Colonic mucosa (tissue), 4 donors: Measurements from ENCODE around the gene LRRD1. TPM values are rescaled to one million over a fixed set of nuclear protein-coding genes. Genes with fewer than 3 reads are reported as not detected.

ENCODE experiments used
- DNase-seq: peaks from one replicate; pipeline ENCODE4 v3.0.0-alpha.2; 2020
- H3K27ac ChIP-seq: fragments of 200-600 bp; one replicate; pipeline ENCODE4 v1.8.0; 2021
- H3K27me3 ChIP-seq: fragments of 200-600 bp; one replicate; pipeline ENCODE4 v1.8.0; 2021
- H3K36me3 ChIP-seq: fragments of 200-600 bp; one replicate; pipeline ENCODE4 v1.8.0; 2021
- H3K4me1 ChIP-seq: fragments of 200-600 bp; one replicate; pipeline ENCODE4 v1.8.0; 2021; ENCODE audit warnings: mild to moderate bottlenecking
- H3K4me3 ChIP-seq: fragments of 200-600 bp; one replicate; pipeline ENCODE4 v1.8.0; 2021
- H3K9ac ChIP-seq, 2 donors: one replicate each; pipeline ENCODE4 v1.7.0; 2013; ENCODE audit warnings: control low read depth in 2 of 2, low read depth in 2 of 2, low read length in 2 of 2
- H3K9me3 ChIP-seq: fragments of 200-600 bp; one replicate; pipeline ENCODE4 v1.8.0; 2021
- CTCF ChIP-seq: fragments of 200-600 bp; IDR thresholded peaks from one replicate; pipeline ENCODE4 v1.8.0; 2022; ENCODE audit warnings: antibody characterized with exemption, mild to moderate bottlenecking
- intact Hi-C: fragments of 100-400 bp; cut with DNase I; formaldehyde crosslinking; loops from one replicate; pipeline ENCODE4 v1.14.1; 2022
- total RNA-seq, 2 donors: library from RNA; stranded (reverse); fragmentation: NEBNext Ultra II Directional in 1 of 2; extraction: Animal tissue kit (Norgen Biotek cat#: 25700) in 1 of 2; gene quantifications; one replicate each; pipeline ENCODE4 v1.2.1, GENCODE V29; 2021
- donor health status: healthy.
- donor health status: DM: no; HTN: no; CAD: no.
- donor health status: DM: no; HTN: no; CAD: no.

LRRD1 gene
- total RNA-seq, 2 donors from 2014 or later, result not detected

GRCh38 chr7:92121681-92122080, 57.3 kb downstream of the LRRD1 start:
- no peak overlapping the region for H3K27ac ChIP-seq
- no peak for TF ChIP-seq CTCF

GRCh38 chr7:92119213-92119759, 59.7 kb downstream of the LRRD1 start:
- Histone ChIP-seq H3K27me3 (no peaks in the 10 kb centered on the region), H3K9ac (no peak overlapping the region), H3K4me3 (no peak overlapping the region), H3K27ac (no peak overlapping the region), H3K9me3 (no peaks in the 10 kb centered on the region), H3K36me3 (no peaks in the 10 kb centered on the region), H3K4me1 (no peaks in the 10 kb centered on the region)
- intact Hi-C loops, result no loop called here
- DNase-seq, result no peak
- TF ChIP-seq CTCF, result no peak

More at GRCh38 chr7:92121681-92122080, 57.3 kb downstream of the LRRD1 start:
- Histone ChIP-seq H3K9me3 (no peaks in the 10 kb centered on the region), H3K9ac (no peak overlapping the region), H3K27me3 (no peaks in the 10 kb centered on the region), H3K4me3 (no peak overlapping the region), H3K36me3 (no peaks in the 10 kb centered on the region), H3K4me1 (no peaks in the 10 kb centered on the region)
- DNase-seq, result no peak
- intact Hi-C loops, result no loop called here

GRCh38 chr7:92116949-92117348, 62.0 kb downstream of the LRRD1 start:
- no peak for TF ChIP-seq CTCF
- Histone ChIP-seq H3K4me1 (no peaks in the 10 kb centered on the region), H3K9ac (no peak overlapping the region), H3K9me3 (no peaks in the 10 kb centered on the region), H3K27ac (no peak overlapping the region), H3K4me3 (no peak overlapping the region), H3K36me3 (no peaks in the 10 kb centered on the region), H3K27me3 (no peaks in the 10 kb centered on the region)
- intact Hi-C loops, result no loop called here
- DNase-seq, result no peak

GRCh38 chr7:92115821-92116220, 63.1 kb downstream of the LRRD1 start:
- H3K27me3 ChIP-seq, result no peaks in the 10 kb centered on the region
- H3K4me3 ChIP-seq, result no peak overlapping the region
- H3K4me1 ChIP-seq, result no peaks in the 10 kb centered on the region
- no peak overlapping the region for H3K9ac ChIP-seq
- H3K9me3 ChIP-seq, result no peaks in the 10 kb centered on the region
- TF ChIP-seq CTCF, result no peak
- no peak overlapping the region for H3K27ac ChIP-seq
- H3K36me3 ChIP-seq, result no peaks in the 10 kb centered on the region
- intact Hi-C loops, result no loop called here
- DNase-seq, result no peak

- Histone ChIP-seq H3K27ac (no peak overlapping the region), H3K4me1 (no peaks in the 10 kb centered on the region), H3K9me3 (no peaks in the 10 kb centered on the region), H3K9ac (no peak overlapping the region), H3K4me3 (no peak overlapping the region), H3K36me3 (no peaks in the 10 kb centered on the region), H3K27me3 (no peaks in the 10 kb centered on the region)
- intact Hi-C loops, result no loop called here
- TF ChIP-seq CTCF, result no peak
- no peak for DNase-seq
Measured at GRCh38 chr7:92110857-92111256, 68.1 kb downstream of the LRRD1 start.
